PC-3 (cell line): Measurements from ENCODE around the gene JPH3. TPM values are rescaled to one million over a fixed set of nuclear protein-coding genes. Genes with fewer than 3 reads are reported as not detected.
"Not testable (repeated sequence)": the region's sequence is repeated elsewhere in the genome, so short reads cannot be mapped to it uniquely, and the experiment has no call there.

Experiments used
- ATAC-seq: fragments of 200-7000 bp; cut with Tn5 transposase; 2 replicates; pipeline ENCODE4 v1.9.1; 2020; ENCODE audit warnings: mild to moderate bottlenecking, moderate library complexity
- BruUV-seq: library from RNA; stranded (reverse); fragments of 400-500 nt; replicated peaks from 2 replicates; lab custom pipeline; 2021; lab: Mats Ljungman, UMichigan
- CTCF ChIA-PET: fragments of 300-600 bp; sonication (Branson Sonifier 250); formaldehyde crosslinking; loops from one replicate; lab custom pipeline; 2022; ENCODE audit warnings: antibody characterized with exemption; lab: Charles Lee
- POLR2A ChIA-PET: fragments of 300-600 bp; sonication (Branson Sonifier 250); formaldehyde crosslinking; loops from one replicate; lab custom pipeline; 2022; ENCODE audit warnings: antibody characterized with exemption; ENCODE audit not compliant: unreplicated experiment; lab: Charles Lee
- DNase-seq: peaks from one replicate; pipeline ENCODE4 v3.0.0-alpha.2; 2015
- H2AFZ ChIP-seq: fragments of 300-600 bp; sonication (generic); 2 replicates; pipeline ENCODE4 v1.6.0; 2016; ENCODE audit warnings: antibody characterized with exemption, low read length
- H3F3A ChIP-seq: fragments of 300-600 bp; sonication (generic); one replicate; pipeline ENCODE4 v1.6.0; 2017; ENCODE audit warnings: antibody characterized with exemption, low read length, control low read depth, mild to moderate bottlenecking; ENCODE audit not compliant: unreplicated experiment
- H3K27ac ChIP-seq: fragments of 300-600 bp; sonication (generic); 2 replicates; pipeline ENCODE4 v1.5.1; 2016; ENCODE audit warnings: mild to moderate bottlenecking, low read length
- H3K27me3 ChIP-seq: fragments of 300-600 bp; sonication (generic); 2 replicates; pipeline ENCODE4 v1.6.1; 2016; ENCODE audit warnings: low read length, mixed read lengths
- H3K36me3 ChIP-seq: fragments of 300-600 bp; sonication (generic); 2 replicates; pipeline ENCODE4 v1.6.1; 2016; ENCODE audit warnings: low read depth, mixed run types, low read length, mixed read lengths
- H3K4me1 ChIP-seq: fragments of 300-600 bp; sonication (generic); 2 replicates; pipeline ENCODE4 v1.5.1; 2016; ENCODE audit warnings: low read length; ENCODE audit not compliant: insufficient read depth
- H3K4me2 ChIP-seq: fragments of 300-600 bp; sonication (generic); 2 replicates; pipeline ENCODE4 v1.6.0; 2016; ENCODE audit warnings: low read length
- H3K4me3 ChIP-seq: fragments of 300-600 bp; sonication (generic); 2 replicates; pipeline ENCODE4 v1.5.1; 2016; ENCODE audit warnings: mild to moderate bottlenecking, low read length, mixed read lengths
- H3K79me2 ChIP-seq: fragments of 300-600 bp; sonication (generic); 2 replicates; pipeline ENCODE4 v1.6.1; 2017; ENCODE audit warnings: low read length, mixed read lengths
- H3K9ac ChIP-seq: fragments of 300-600 bp; sonication (generic); 2 replicates; pipeline ENCODE4 v1.6.0; 2016; ENCODE audit warnings: mild to moderate bottlenecking, low read length
- H3K9me2 ChIP-seq: fragments of 300-600 bp; sonication (generic); replicated peaks from 2 replicates; pipeline ENCODE4 v1.6.1; 2016; ENCODE audit warnings: mixed run types, low read length, mixed read lengths
- H3K9me3 ChIP-seq: fragments of 300-600 bp; sonication (generic); 2 replicates; pipeline ENCODE4 v1.6.1; 2016; ENCODE audit warnings: low read length, mixed read lengths
- H4K20me1 ChIP-seq: fragments of 300-600 bp; sonication (generic); 2 replicates; pipeline ENCODE4 v1.6.1; 2016; ENCODE audit warnings: low read length, mixed read lengths
- EZH2 ChIP-seq: fragments of 300-600 bp; sonication (generic); IDR thresholded peaks from one replicate; pipeline ENCODE4 v1.6.1; 2017; ENCODE audit warnings: antibody characterized with exemption, mild to moderate bottlenecking, low read length; ENCODE audit not compliant: unreplicated experiment
- EZH2phosphoT487 ChIP-seq: fragments of 300-600 bp; sonication (generic); IDR thresholded peaks from 2 replicates; pipeline ENCODE4 v1.6.1; 2018; ENCODE audit warnings: mild to moderate bottlenecking, antibody characterized with exemption, low read length, borderline replicate concordance
- intact Hi-C: fragments of 100-400 bp; cut with micrococcal nuclease; formaldehyde crosslinking; loops from 2 replicates; pipeline ENCODE4 v1.9.0; 2023
- total RNA-seq: library from RNA; depleted of rRNA; stranded (reverse); fragments of >200 nt; gene quantifications from 2 replicates; pipeline ENCODE4 v1.2.3, GENCODE V29; 2014
- TF ChIP-seq, protein P1 (sequence below): fragments of 300-600 bp; sonication (generic); conservative IDR thresholded peaks from 2 replicates; pipeline ENCODE4 v1.5.1; 2017; ENCODE audit warnings: antibody characterized with exemption, low read depth, mild to moderate bottlenecking, low read length

The JPH3 gene
- total RNA-seq, 1 experiment from 2014 or later, result not detected

DNA sequence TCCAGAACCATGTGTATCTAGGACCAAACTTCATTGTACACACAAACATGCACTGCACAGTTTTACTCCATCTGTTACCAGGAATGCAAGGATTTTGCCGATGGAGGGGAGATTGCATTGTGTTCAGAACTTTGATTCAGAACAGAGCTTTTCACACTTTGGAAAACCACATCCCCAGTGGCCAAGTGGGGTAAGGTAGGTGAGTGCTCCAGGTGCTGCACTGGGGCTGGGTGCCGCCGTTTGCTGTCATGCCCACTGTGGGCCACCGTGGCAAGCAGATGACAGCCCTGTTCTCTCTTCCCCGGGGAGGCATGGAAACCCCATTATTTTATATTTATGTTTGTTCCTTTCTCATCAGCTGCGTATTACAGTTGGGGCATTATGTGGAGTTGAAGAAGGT lies 29.3 kb upstream of the JPH3 start:
- no peaks in the 10 kb centered on the region for H3F3A ChIP-seq
- DNase-seq (no peak), ATAC-seq (no peak)
- ChIA-PET POLR2A (no interaction called here), CTCF (no interaction called here)
- peaks cover 3% of the 10 kb centered on the region; the same call in 1 of the 2 replicates for H3K27me3 ChIP-seq
- no peak overlapping the region for H3K4me3 ChIP-seq
- no peak overlapping the region for H2AFZ ChIP-seq
- BruUV-seq, result no TSS peak
- H3K36me3 ChIP-seq, result no peaks in the 10 kb centered on the region
- no peak overlapping the region for H3K27ac ChIP-seq
- 0 out of 2 replicates have a peak, but pooled peaks cover 4% of the 10 kb centered on the region for H3K4me1 ChIP-seq
- intact Hi-C loops, result no loop called here
- TF ChIP-seq EZH2, result no peak
- TF ChIP-seq, protein P1, sequence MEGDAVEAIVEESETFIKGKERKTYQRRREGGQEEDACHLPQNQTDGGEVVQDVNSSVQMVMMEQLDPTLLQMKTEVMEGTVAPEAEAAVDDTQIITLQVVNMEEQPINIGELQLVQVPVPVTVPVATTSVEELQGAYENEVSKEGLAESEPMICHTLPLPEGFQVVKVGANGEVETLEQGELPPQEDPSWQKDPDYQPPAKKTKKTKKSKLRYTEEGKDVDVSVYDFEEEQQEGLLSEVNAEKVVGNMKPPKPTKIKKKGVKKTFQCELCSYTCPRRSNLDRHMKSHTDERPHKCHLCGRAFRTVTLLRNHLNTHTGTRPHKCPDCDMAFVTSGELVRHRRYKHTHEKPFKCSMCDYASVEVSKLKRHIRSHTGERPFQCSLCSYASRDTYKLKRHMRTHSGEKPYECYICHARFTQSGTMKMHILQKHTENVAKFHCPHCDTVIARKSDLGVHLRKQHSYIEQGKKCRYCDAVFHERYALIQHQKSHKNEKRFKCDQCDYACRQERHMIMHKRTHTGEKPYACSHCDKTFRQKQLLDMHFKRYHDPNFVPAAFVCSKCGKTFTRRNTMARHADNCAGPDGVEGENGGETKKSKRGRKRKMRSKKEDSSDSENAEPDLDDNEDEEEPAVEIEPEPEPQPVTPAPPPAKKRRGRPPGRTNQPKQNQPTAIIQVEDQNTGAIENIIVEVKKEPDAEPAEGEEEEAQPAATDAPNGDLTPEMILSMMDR, result no peak
- TF ChIP-seq EZH2phosphoT487, result no peak
- H3K9me3 ChIP-seq, result no peaks in the 10 kb centered on the region
- H3K79me2 ChIP-seq, result no peaks in the 10 kb centered on the region
- no peaks in the 10 kb centered on the region for H3K9me2 ChIP-seq
- no peak overlapping the region for H3K4me2 ChIP-seq
- H3K9ac ChIP-seq, result no peak overlapping the region
- no peaks in the 10 kb centered on the region for H4K20me1 ChIP-seq

DNA sequence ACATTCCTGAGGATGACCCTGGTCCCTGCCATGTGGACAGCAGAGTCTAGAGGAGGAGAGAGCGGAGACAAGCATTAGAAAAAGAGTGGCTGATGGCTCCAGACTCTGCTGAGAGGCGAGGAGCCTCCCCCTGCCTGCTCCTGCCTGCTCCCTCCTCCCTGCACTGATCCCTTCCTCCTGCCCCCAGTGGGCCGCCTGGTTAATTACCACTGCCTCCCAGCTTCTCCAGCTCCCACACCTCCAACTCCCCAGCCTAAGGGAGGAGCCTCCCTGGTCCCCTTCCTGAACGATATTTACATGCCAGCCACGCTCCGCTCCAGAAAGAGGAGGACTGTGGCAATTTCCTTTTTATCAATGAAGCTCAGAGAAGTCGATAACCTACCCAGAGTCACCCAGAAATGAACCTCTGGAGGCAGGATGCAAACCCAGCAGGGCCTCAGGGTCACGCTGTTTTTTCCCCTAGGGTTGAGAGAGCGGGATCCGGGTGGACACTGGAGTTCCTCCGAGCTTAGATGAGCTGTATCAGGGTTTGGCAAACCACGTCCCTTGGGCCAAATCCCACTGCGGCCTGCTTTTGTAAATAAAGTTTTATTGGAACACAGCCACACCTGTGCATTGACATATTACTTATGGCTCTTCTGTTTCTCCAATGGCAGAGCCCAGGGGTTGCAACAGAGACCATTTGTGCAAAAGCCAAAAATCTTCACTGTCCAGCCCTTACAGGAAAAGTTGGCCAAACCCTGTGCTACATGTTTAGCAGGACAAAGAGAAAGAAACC lies 27.1 kb upstream of the JPH3 start:
- TF ChIP-seq, protein P1, result no peak
- TF ChIP-seq EZH2phosphoT487, result no peak
- no peak for TF ChIP-seq EZH2
- no TSS peak for BruUV-seq
- Histone ChIP-seq H3K9me3 (no peaks in the 10 kb centered on the region), H3K9me2 (no peaks in the 10 kb centered on the region), H3K36me3 (no peaks in the 10 kb centered on the region), H3K27me3 (no peaks in the 10 kb centered on the region), H3K9ac (no peak overlapping the region), H3K4me1 (0 out of 2 replicates have a peak, but pooled peaks cover 4% of the 10 kb centered on the region), H3K27ac (no peak overlapping the region), H3K4me3 (no peak overlapping the region), H3K4me2 (no peak overlapping the region), H4K20me1 (no peaks in the 10 kb centered on the region), H3F3A (no peaks in the 10 kb centered on the region), H3K79me2 (no peaks in the 10 kb centered on the region), H2AFZ (no peak overlapping the region)
- intact Hi-C loops, result no loop called here
- DNase-seq (no peak), ATAC-seq (no peak; the same call in 1 of the 2 replicates)
- ChIA-PET CTCF (no interaction called here), POLR2A (no interaction called here)

DNA sequence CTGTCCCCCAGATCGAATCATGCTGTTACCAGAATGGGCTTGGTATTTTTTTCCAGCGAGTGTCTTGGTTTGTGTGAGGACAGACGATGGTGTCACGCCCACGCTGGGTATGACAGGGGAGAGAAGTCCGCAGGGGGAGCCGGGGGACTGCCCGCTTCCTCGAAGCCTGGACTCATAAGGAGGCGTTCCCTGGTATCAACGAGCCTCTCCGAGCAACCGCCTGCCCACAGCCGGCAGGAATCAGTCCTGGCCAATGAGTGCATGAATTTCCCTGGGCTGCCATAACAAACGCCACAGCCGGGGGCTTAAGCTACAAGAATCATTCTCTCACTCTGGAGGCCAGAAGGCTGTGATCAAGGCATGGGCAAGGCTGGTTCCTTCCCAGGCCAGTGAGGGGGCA lies 26.1 kb upstream of the JPH3 start:
- no peaks in the 10 kb centered on the region for H3K9me3 ChIP-seq
- H3K9ac ChIP-seq, result no peak overlapping the region
- no peak overlapping the region for H3K27ac ChIP-seq
- H3K9me2 ChIP-seq, result no peaks in the 10 kb centered on the region
- TF ChIP-seq EZH2phosphoT487, result no peak
- POLR2A ChIA-PET, result no interaction called here
- DNase-seq, result no peak
- no peak overlapping the region for H3K4me3 ChIP-seq
- CTCF ChIA-PET, result no interaction called here
- no peaks in the 10 kb centered on the region for H3F3A ChIP-seq
- H3K27me3 ChIP-seq, result no peaks in the 10 kb centered on the region
- no peak for ATAC-seq
- H3K4me2 ChIP-seq, result no peak overlapping the region
- intact Hi-C loops, result no loop called here
- H3K79me2 ChIP-seq, result no peaks in the 10 kb centered on the region
- H3K4me1 ChIP-seq, result peaks cover 4% of the 10 kb centered on the region; the same call in 1 of the 2 replicates
- BruUV-seq, result no TSS peak
- H2AFZ ChIP-seq, result no peak overlapping the region
- H3K36me3 ChIP-seq, result no peaks in the 10 kb centered on the region
- no peaks in the 10 kb centered on the region for H4K20me1 ChIP-seq

DNA sequence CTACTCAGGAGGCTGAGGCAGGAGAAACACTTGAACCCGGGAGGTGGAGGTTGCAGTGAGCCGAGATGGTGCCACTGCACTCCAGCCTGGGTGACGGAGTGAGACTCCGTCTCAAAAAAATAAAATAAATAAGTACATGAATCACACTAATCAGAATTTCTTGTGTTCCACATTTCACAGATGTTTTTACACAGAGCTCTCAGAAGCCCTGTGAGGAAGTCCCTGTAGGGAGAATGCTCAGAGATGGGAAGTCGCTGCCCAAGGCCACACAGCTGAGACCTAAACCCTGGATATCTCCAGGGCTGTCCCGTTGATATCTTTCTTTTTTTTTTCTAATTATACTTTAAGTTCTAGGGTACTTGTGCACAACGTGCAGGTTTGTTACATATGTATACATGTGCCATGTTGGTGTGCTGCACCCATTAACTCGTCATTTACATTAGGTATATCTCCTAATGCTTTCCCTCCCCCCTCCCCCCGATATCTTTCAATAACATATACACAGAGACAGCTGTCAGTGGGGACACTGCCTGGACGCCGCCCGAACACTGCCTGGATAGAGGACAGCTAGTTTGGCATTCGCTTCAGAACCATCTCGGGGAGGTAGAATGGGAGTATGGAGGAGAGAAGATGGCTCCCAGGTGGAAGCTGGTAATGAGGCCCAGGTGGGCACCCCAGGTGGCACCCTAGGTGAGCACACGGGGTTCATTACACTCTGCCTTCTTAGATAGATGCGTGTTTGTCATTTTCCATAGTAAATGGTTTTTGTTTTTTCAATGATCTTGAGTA lies 24.0 kb upstream of the JPH3 start:
- not testable (repeated sequence) for H3K36me3 ChIP-seq

More for the DNA sequence above, 24.0 kb upstream of the JPH3 start:
- H3K27ac ChIP-seq, H2AFZ ChIP-seq, DNase-seq, H3F3A ChIP-seq, BruUV-seq, H3K9ac ChIP-seq, ATAC-seq, H3K9me2 ChIP-seq, intact Hi-C loops, POLR2A ChIA-PET, H3K79me2 ChIP-seq, H4K20me1 ChIP-seq, H3K27me3 ChIP-seq, H3K4me2 ChIP-seq, H3K4me3 ChIP-seq, H3K9me3 ChIP-seq: not testable (repeated sequence)
- peaks cover 22% of the 10 kb centered on the region for H3K4me1 ChIP-seq
- CTCF ChIA-PET, result interaction anchor here (0.7 kb wide), 1 partner anchor 159 kb away, joined by 3 read pairs; no protein-coding TSS in a partner anchor
